ENCODE measurements around the gene STAB2. TPM values are rescaled to one million over a fixed set of nuclear protein-coding genes. Genes with fewer than 3 reads are reported as not detected.

The STAB2 gene
- total and polyA plus RNA-seq, 2 of the 8 experiments (the other 6 are each of a cell fraction or from before 2014, with no cell fraction given), result not detected

- no peak overlapping the region for H2AFZ ChIP-seq (ENCODE audit: low read length)
- TF ChIP-seq TAF1 (IDR thresholded peaks at IDR 0.05; ENCODE audit: low read depth, low read length) (no peak), EZH2 (IDR thresholded peaks at IDR 0.05; ENCODE audit: low read depth, low read length, severe bottlenecking) (no peak)
- no peak overlapping the region for H3K14ac ChIP-seq (ENCODE audit: insufficient read length)
- H3K4ac ChIP-seq (replicated peaks; ENCODE audit: insufficient read length, low read depth, low read length), result no peak overlapping the region
- DNase-seq (ENCODE audit: low read depth in 1 of 2, low spot score in 2 of 2) (no peak), FAIRE-seq (no peak)
- H2AK5ac ChIP-seq (ENCODE audit: low read depth, low read length), result no peak overlapping the region
- peaks cover 5 to 12% of the 10 kb centered on the region in 2 experiments; a peak in 1 of 4 replicates for H3K9me3 ChIP-seq (ENCODE audit: insufficient read depth in 2 of 2, low read depth in 1 of 2, low read length in 1 of 2)
- H2BK20ac ChIP-seq (ENCODE audit: low read length), result no peak overlapping the region
- H4K5ac ChIP-seq (ENCODE audit: insufficient read length, low read depth, low read length), result no peak overlapping the region
- no peak overlapping the region for H3K56ac ChIP-seq (replicated peaks; ENCODE audit: insufficient read length, low read depth, low read length)
- H2BK12ac ChIP-seq (ENCODE audit: low read depth, low read length), result no peak overlapping the region
- WGBS, 2 experiments (ENCODE audit: extremely low coverage in 1 of 2, insufficient coverage in 1 of 2, insufficient read length in 1 of 2, insufficient replicate concordance in 2 of 2, low coverage in 1 of 2, low lambda C conversion rate in 2 of 2, missing lambda C conversion rate in 1 of 2), result 86% methylated on average over 1 of the region's 1 CpG; no CpG with 5 or more reads in 1 of the 2 experiments
- H4K8ac ChIP-seq (ENCODE audit: extremely low read depth, insufficient read depth, low read length), result no peak overlapping the region
- H4K91ac ChIP-seq (replicated peaks; ENCODE audit: insufficient read length, low read length), result no peak overlapping the region
- POLR2A ChIA-PET (ENCODE audit: partially characterized antibody), result no interaction called here
- H3K18ac ChIP-seq (ENCODE audit: extremely low read depth, low read length), result no peak overlapping the region
- H3K79me1 ChIP-seq (ENCODE audit: low read depth, low read length), result no peaks in the 10 kb centered on the region
- H2BK120ac ChIP-seq (replicated peaks; ENCODE audit: low read depth, low read length), result no peak overlapping the region
- H3K27me3 ChIP-seq (replicated peaks in 1 of 4; ENCODE audit: control insufficient read depth in 3 of 4, extremely low read depth in 1 of 4, insufficient read depth in 3 of 4, low read length in 3 of 4), result no peaks in the 10 kb centered on the region; a peak in 1 of 7 replicates
- no peaks in the 10 kb centered on the region for H3K79me2 ChIP-seq (ENCODE audit: control insufficient read depth in 1 of 2, insufficient read depth in 2 of 2, low read length in 2 of 2)
- H3K23me2 ChIP-seq (ENCODE audit: low read depth, low read length), result no peaks in the 10 kb centered on the region
- H3K27ac ChIP-seq (ENCODE audit: low read depth, low read length), result no peak overlapping the region
- no peak overlapping the region for H3K23ac ChIP-seq (ENCODE audit: insufficient read length)
- no peak overlapping the region for H3K4me3 ChIP-seq (ENCODE audit: extremely low read depth in 1 of 4, insufficient read depth in 2 of 4, low read depth in 3 of 4, low read length in 4 of 4)
- no peak overlapping the region for H2BK15ac ChIP-seq (ENCODE audit: low read length)
- CTCF ChIA-PET (ENCODE audit: partially characterized antibody), result interaction anchor here (1.4 kb wide), 1 partner anchor 42 kb away, joined by 4 read pairs; no protein-coding TSS in a partner anchor
- H3K36me3 ChIP-seq (ENCODE audit: control insufficient read depth in 2 of 4, insufficient read depth in 4 of 4, low read length in 3 of 4), result no peaks in the 10 kb centered on the region
- no peak overlapping the region for H2BK5ac ChIP-seq (ENCODE audit: low read depth, low read length)
- no peaks in the 10 kb centered on the region for H4K20me1 ChIP-seq (replicated peaks in 1 of 2; ENCODE audit: control insufficient read depth in 1 of 2, insufficient read depth in 2 of 2, low read length in 2 of 2)
- no peak overlapping the region for H3K4me2 ChIP-seq (ENCODE audit: insufficient read depth in 1 of 2, low read depth in 2 of 2, low read length in 2 of 2)
- no peak overlapping the region for H3K9ac ChIP-seq (replicated peaks in 1 of 4; ENCODE audit: extremely low read depth in 1 of 4, low read depth in 3 of 4, low read length in 3 of 4)
- no peaks in the 10 kb centered on the region for H3K4me1 ChIP-seq (replicated peaks in 1 of 4; ENCODE audit: control insufficient read depth in 3 of 4, insufficient read depth in 4 of 4, low read length in 3 of 4)
Measured at GRCh38 chr12:103731539-103731938, 144.5 kb downstream of the STAB2 start.
